M059J (cell line): ENCODE results near the gene SPTSSB. TPM values are rescaled to one million over a fixed set of nuclear protein-coding genes. Genes with fewer than 3 reads are reported as not detected.

Experiments
- total RNA-seq: library from RNA; depleted of rRNA; stranded (reverse); fragments of >200 nt; shearing (Covaris generic); gene quantifications from 2 replicates; pipeline ENCODE4 v1.2.3, GENCODE V29; 2014; rRNA removed

The SPTSSB gene
- total RNA-seq, 1 experiment from 2014 or later, result not detected

Other genes with a start within 250 kb of the SPTSSB start
- 43.6 and 64.4 TPM in 2 replicates for gene NMD3, start 150.2 kb downstream of the SPTSSB start, total RNA-seq
- gene OTOL1, start 125.3 kb upstream of the SPTSSB start, total RNA-seq, result not detected in 2 replicates